ENCODE results near the gene TFAP2D. TPM values are rescaled to one million over a fixed set of nuclear protein-coding genes. Genes with fewer than 3 reads are reported as not detected.

TFAP2D gene
- total and polyA plus RNA-seq, 2 of the 4 experiments (the other 2 are of a cell fraction) = not detected

GRCh38 chr6:50713977-50714486 is 706 bp downstream of the TFAP2D start:
- POLR2A ChIA-PET (ENCODE audit: unreplicated experiment) = no interaction called here
- no peak for DNase-seq

More at GRCh38 chr6:50713977-50714486, 706 bp downstream of the TFAP2D start:
- no peak overlapping the region for H2AK9ac ChIP-seq (replicated peaks; ENCODE audit: low read depth, low read length, poor library complexity)
- no peak overlapping the region for H3K14ac ChIP-seq (replicated peaks; ENCODE audit: low read depth, low read length)
- H2BK5ac ChIP-seq (ENCODE audit: low read depth, low read length, poor library complexity, severe bottlenecking) = no peak overlapping the region
- H3K23ac ChIP-seq (ENCODE audit: low read depth, low read length) = no peak overlapping the region
- H2AK5ac ChIP-seq (ENCODE audit: low read depth, low read length) = no peak overlapping the region
- H4K91ac ChIP-seq (ENCODE audit: insufficient read depth, low read depth, low read length) = no peak overlapping the region
- H3K79me1 ChIP-seq (ENCODE audit: low read depth in 1 of 2, low read length in 2 of 2) = no peaks in the 10 kb centered on the region
- no peak overlapping the region for H2BK20ac ChIP-seq (ENCODE audit: low read depth, low read length)
- no peak for ATAC-seq (ENCODE audit: low read depth)
- no peak overlapping the region for H3K4me2 ChIP-seq (ENCODE audit: low read depth, low read length)
- no peak overlapping the region for H4K8ac ChIP-seq (ENCODE audit: low read depth in 2 of 2, low read length in 2 of 2)
- no peak overlapping the region for H4K5ac ChIP-seq (ENCODE audit: low read depth, low read length)
- WGBS, 2 experiments (ENCODE audit: extremely low coverage in 2 of 2, insufficient read length in 1 of 2) = 0% methylated on average over 1 of the region's 27 CpGs; no CpG with 5 or more reads in 1 of the 2 experiments
- no peaks in the 10 kb centered on the region for H4K20me1 ChIP-seq (ENCODE audit: insufficient read depth, low read length)
- H2AFZ ChIP-seq (replicated peaks; ENCODE audit: low read length, poor library complexity) = no peak overlapping the region
- no peak overlapping the region for H3K18ac ChIP-seq (ENCODE audit: low read depth, low read length)
- no peak overlapping the region for H2BK120ac ChIP-seq (ENCODE audit: low read depth, low read length)
- H2BK15ac ChIP-seq (ENCODE audit: low read depth, low read length) = no peak overlapping the region
- H3K4me3 ChIP-seq (ENCODE audit: insufficient read depth, low read depth, low read length) = no peak overlapping the region
- no peak overlapping the region for H3K9ac ChIP-seq (ENCODE audit: low read depth, low read length)
- no peaks in the 10 kb centered on the region for H3K4me1 ChIP-seq (ENCODE audit: control insufficient read depth, insufficient read depth, low read length)
- no peaks in the 10 kb centered on the region for H3K36me3 ChIP-seq (ENCODE audit: control insufficient read depth, insufficient read depth, low read length)
- CTCF ChIA-PET = no interaction called here
- H3K9me3 ChIP-seq (ENCODE audit: control insufficient read depth, insufficient read depth, low read length) = no peaks in the 10 kb centered on the region
- dilution Hi-C loops (cut with HindIII; ENCODE audit: low sequenced_read_pairs, unreplicated experiment) (no loop called here), in situ Hi-C loops (cut with MboI; ENCODE audit: low sequenced_read_pairs) (no loop called here), intact Hi-C loops (cut with micrococcal nuclease) (no loop called here)
- no peak overlapping the region for H3K4ac ChIP-seq (ENCODE audit: low read depth, low read length)
- H3K56ac ChIP-seq (ENCODE audit: extremely low read depth, insufficient read depth, low read length) = no peak overlapping the region
- BruUV-seq (replicated peaks) = no TSS peak
- H3K27me3 ChIP-seq (ENCODE audit: control insufficient read depth, insufficient read depth, low read length) = peaks cover 11% of the 10 kb centered on the region
- TF ChIP-seq RFX5 (IDR thresholded peaks at IDR 0.05; ENCODE audit: low read depth, low read length) = no peak
- TF ChIP-seq FOS (IDR thresholded peaks at IDR 0.05; ENCODE audit: low read depth, low read length) = no peak
- no peak for TF ChIP-seq CHD1 (IDR thresholded peaks at IDR 0.05; ENCODE audit: low read depth, low read length)
- TF ChIP-seq, protein P1, sequence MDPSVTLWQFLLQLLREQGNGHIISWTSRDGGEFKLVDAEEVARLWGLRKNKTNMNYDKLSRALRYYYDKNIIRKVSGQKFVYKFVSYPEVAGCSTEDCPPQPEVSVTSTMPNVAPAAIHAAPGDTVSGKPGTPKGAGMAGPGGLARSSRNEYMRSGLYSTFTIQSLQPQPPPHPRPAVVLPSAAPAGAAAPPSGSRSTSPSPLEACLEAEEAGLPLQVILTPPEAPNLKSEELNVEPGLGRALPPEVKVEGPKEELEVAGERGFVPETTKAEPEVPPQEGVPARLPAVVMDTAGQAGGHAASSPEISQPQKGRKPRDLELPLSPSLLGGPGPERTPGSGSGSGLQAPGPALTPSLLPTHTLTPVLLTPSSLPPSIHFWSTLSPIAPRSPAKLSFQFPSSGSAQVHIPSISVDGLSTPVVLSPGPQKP (IDR thresholded peaks at IDR 0.05; ENCODE audit: borderline replicate concordance, low read depth, low read length) = no peak
- TF ChIP-seq RCOR1 (IDR thresholded peaks at IDR 0.05; ENCODE audit: insufficient replicate concordance, low read length) = no peak
- no peak for TF ChIP-seq BHLHE40 (IDR thresholded peaks at IDR 0.05; ENCODE audit: low read depth, low read length)
- no peak for TF ChIP-seq NFE2L2 (IDR thresholded peaks at IDR 0.05; ENCODE audit: low read depth, low read length)
- no peak for TF ChIP-seq MAZ (IDR thresholded peaks at IDR 0.05; ENCODE audit: borderline replicate concordance, low read depth, low read length)
- TF ChIP-seq POLR2A (IDR thresholded peaks at IDR 0.05; ENCODE audit: low read depth, low read length) = no peak
- no peak overlapping the region for H3K27ac ChIP-seq (ENCODE audit: insufficient read depth, low read length)
- H3K9me1 ChIP-seq (ENCODE audit: insufficient read depth, low read length) = no peaks in the 10 kb centered on the region
